K562 (cell line): Measurements from ENCODE around the gene CYP21A2. TPM values are rescaled to one million over a fixed set of nuclear protein-coding genes. Genes with fewer than 3 reads are reported as not detected.
A peak's percentile ranks its signal among the peaks of the same experiment; 100 is the strongest.
"Not testable (repeated sequence)": the region's sequence is repeated elsewhere in the genome, so short reads cannot be mapped to it uniquely, and the experiment has no call there.

Experiments
- ATAC-seq: fragments of 200-7000 bp; cut with Tn5 transposase; 3 replicates; pipeline ENCODE4 v1.9.1; 2020; ENCODE audit warnings: moderate library complexity
- BruUV-seq: library from RNA; stranded (reverse); fragments of 400-500 nt; replicated peaks from 2 replicates; lab custom pipeline; 2021; lab: Mats Ljungman, UMichigan
- CTCF ChIA-PET: fragments of 300-600 bp; formaldehyde crosslinking; extraction: SDS; loops from one replicate; lab custom pipeline; 2021; ENCODE audit warnings: low intra/inter-chr PET ratio; lab: Yijun Ruan, JAX
- POLR2A ChIA-PET: fragments of 300-600, 350-650 bp; sonication (Branson Sonifier 250); formaldehyde crosslinking; extraction: SDS; loops from one replicate; lab custom pipeline; 2021; ENCODE audit warnings: antibody characterized with exemption, inconsistent platforms; lab: Yijun Ruan, JAX
- DNase-seq, 4 experiments: peaks; one replicate each; pipeline versions ENCODE4 v3.0.0 to v3.0.0-alpha.2; 2011 to 2018; ENCODE audit warnings: low spot score in 3 of 4, mixed read lengths in 3 of 4; ENCODE audit errors: extremely low read depth in 1 of 4
- FAIRE-seq: peaks from 2 replicates; lab custom pipeline; 2011; peaks lifted over from hg19 to GRCh38; lab: Jason Lieb, UNC
- H2AFZ ChIP-seq: 2 replicates; pipeline ENCODE4 v1.6.0; 2011; ENCODE audit warnings: low read depth, low read length, control low read depth, inconsistent platforms
- H3K27ac ChIP-seq: fragments of 200-600 bp; 3 replicates; pipeline ENCODE4 v1.8.0; 2011; ENCODE audit warnings: low read depth, mild to moderate bottlenecking, control low read depth, inconsistent platforms, low read length, moderate library complexity, mixed read lengths; ENCODE audit errors: extremely low read depth
- H3K27me3 ChIP-seq, 2 experiments: fragments of 300-600 bp in 1 of 2; 2 replicates in 1 of 2; 3 replicates in 1 of 2; pipeline versions ENCODE4 v1.6.0 to v1.8.0; 2011; ENCODE audit warnings: inconsistent platforms in 2 of 2, low read length in 2 of 2, mild to moderate bottlenecking in 1 of 2, mixed read lengths in 1 of 2, moderate library complexity in 1 of 2; ENCODE audit not compliant: control insufficient read depth in 2 of 2, insufficient read depth in 2 of 2
- H3K36me3 ChIP-seq: fragments of 300-600 bp; 3 replicates; pipeline ENCODE4 v1.8.0; 2011; ENCODE audit warnings: mild to moderate bottlenecking, low read length, inconsistent platforms; ENCODE audit not compliant: control insufficient read depth, insufficient read depth
- H3K4me1 ChIP-seq, 2 experiments: fragments of 200-600 bp in 1 of 2; replicated peaks in 1 of 2; 2 replicates in 1 of 2; 3 replicates in 1 of 2; pipeline versions ENCODE4 v1.5.1 to v1.8.0; 2011; ENCODE audit warnings: inconsistent platforms in 2 of 2, low read length in 2 of 2, mild to moderate bottlenecking in 1 of 2, mixed read lengths in 1 of 2, moderate library complexity in 1 of 2; ENCODE audit not compliant: control insufficient read depth in 2 of 2, insufficient read depth in 2 of 2
- H3K4me2 ChIP-seq: 2 replicates; pipeline ENCODE4 v1.6.1; 2011; ENCODE audit warnings: low read length, control low read depth, inconsistent platforms, mixed read lengths; ENCODE audit not compliant: insufficient read depth
- H3K4me3 ChIP-seq: fragments of 200-600 bp; sonication (generic), shearing (Covaris generic); 2 replicates; pipeline ENCODE4 v1.5.1; 2016; ENCODE audit warnings: control low read depth, inconsistent platforms
- H3K79me2 ChIP-seq: fragments of 200-600 bp; 3 replicates; pipeline ENCODE4 v1.8.0; 2011; ENCODE audit warnings: low read length, inconsistent platforms; ENCODE audit not compliant: control insufficient read depth, insufficient read depth
- H3K9ac ChIP-seq, 2 experiments: 2 replicates each; pipeline versions ENCODE4 v1.6.0 to v1.6.1; 2011; ENCODE audit warnings: low read depth in 2 of 2, low read length in 2 of 2, control low read depth in 1 of 2, inconsistent platforms in 1 of 2, mild to moderate bottlenecking in 1 of 2, mixed read lengths in 1 of 2; ENCODE audit not compliant: insufficient read depth in 1 of 2
- H3K9me1 ChIP-seq: one replicate; pipeline ENCODE4 v1.6.0; 2011; ENCODE audit warnings: inconsistent platforms, mild to moderate bottlenecking, low read length, moderate library complexity; ENCODE audit not compliant: control insufficient read depth, insufficient read depth
- H3K9me3 ChIP-seq: replicated peaks from 2 replicates; pipeline ENCODE4 v1.5.1; 2011; ENCODE audit warnings: low read depth, low read length, inconsistent platforms; ENCODE audit not compliant: control insufficient read depth, insufficient read depth
- H4K20me1 ChIP-seq: replicated peaks from 2 replicates; pipeline ENCODE4 v1.6.1; 2011; ENCODE audit warnings: low read length, inconsistent platforms, mixed read lengths; ENCODE audit not compliant: control insufficient read depth, insufficient read depth
- CREM ChIP-seq: IDR thresholded peaks from 2 replicates; pipeline ENCODE4 v1.6.1; 2014; ENCODE audit warnings: antibody characterized with exemption, low read depth
- E2F6 ChIP-seq, 2 experiments: IDR thresholded peaks; 2 replicates each; pipeline ENCODE4 v1.6.1; 2011; ENCODE audit warnings: borderline replicate concordance in 1 of 2, control low read depth in 1 of 2, low read depth in 1 of 2, low read length in 1 of 2, mild to moderate bottlenecking in 1 of 2, mixed read lengths in 1 of 2, moderate library complexity in 1 of 2; ENCODE audit not compliant: insufficient read depth in 1 of 2, insufficient read length in 1 of 2, poor library complexity in 1 of 2, severe bottlenecking in 1 of 2; ENCODE audit errors: extremely low read depth in 1 of 2
- NFE2 ChIP-seq: IDR thresholded peaks from 2 replicates; pipeline ENCODE4 v1.6.1; 2014; ENCODE audit warnings: antibody characterized with exemption, low read depth
- NR4A1 ChIP-seq, 2 experiments: fragments of 250-450 bp in 1 of 2; fragments of 450-650 bp in 1 of 2; sonication (Bioruptor Pico) in 1 of 2; IDR thresholded peaks; 2 replicates each; pipeline versions ENCODE4 v1.4.0 to v1.6.1; 2016 to 2020; ENCODE audit warnings: mild to moderate bottlenecking in 2 of 2, missing compliant biosample characterization in 1 of 2, missing genetic modification characterization in 1 of 2, moderate library complexity in 1 of 2
- RBFOX2 ChIP-seq: fragments of 200-400 bp; formaldehyde crosslinking; IDR thresholded peaks from 2 replicates; pipeline ENCODE4 v1.6.1; 2017; ENCODE audit warnings: low read depth, mild to moderate bottlenecking, low read length, moderate library complexity
- SMAD4 ChIP-seq: fragments of 250-450 bp; sonication (Bioruptor Pico); conservative IDR thresholded peaks from 2 replicates; pipeline ENCODE4 v1.8.0; 2021; ENCODE audit warnings: inconsistent platforms, mild to moderate bottlenecking, moderate library complexity
- WGBS: fragments of 100-300 bp; shearing (Covaris generic); methylation state at CpG from one replicate; pipeline ENCODE4 v1.1.6; 2016; ENCODE audit warnings: low coverage, mixed read lengths; ENCODE audit not compliant: insufficient coverage; ENCODE audit errors: missing lambda C conversion rate; 5-methylcytosine and 5-hydroxymethylcytosine counted together
- in situ Hi-C: fragments of 300-500 bp; cut with MboI; formaldehyde crosslinking; loops from 4 replicates; pipeline ENCODE4 v1.15.0; 2018; ENCODE audit warnings: inconsistent platforms, mixed read lengths
- intact Hi-C: fragments of 100-400 bp; cut with micrococcal nuclease; formaldehyde crosslinking; loops from 2 replicates; pipeline ENCODE4 v1.14.2; 2022
- polyA plus RNA-seq, 8 experiments: library from polyadenylated mRNA; depleted of rRNA in 4 of 8; stranded (reverse) in 5 of 8; unstranded in 3 of 8; fragments of >200 nt; fragmentation: Nextera tagmentation in 2 of 8; fragmentation: Illumina TruSeq in 1 of 8; extraction: Ambion mirVana in 2 of 8; extraction: Trizol in 1 of 8; gene quantifications; 2 replicates each; pipeline versions ENCODE4 v1.2.1 to v1.2.3, GENCODE V29; 2011 to 2014; ENCODE audit warnings: inconsistent platforms in 1 of 8, missing spikeins in 1 of 8
- total RNA-seq, 7 experiments: library from RNA; depleted of rRNA in 6 of 7; stranded (reverse); fragments of >200 nt in 6 of 7; fragmentation: Illumina TruSeq in 2 of 7; extraction: Trizol in 2 of 7; gene quantifications; 2 replicates each; pipeline versions ENCODE4 v1.2.1 to v1.2.3, GENCODE V29; 2011 to 2021; ENCODE audit warnings: low replicate concordance in 1 of 7
- TF ChIP-seq, protein P1 (sequence below): fragments of 450-650 bp; IDR thresholded peaks from 2 replicates; pipeline ENCODE4 v1.6.1; 2016; ENCODE audit warnings: mild to moderate bottlenecking, moderate library complexity

Gene CYP21A2
- total and polyA plus RNA-seq, 9 of the 15 experiments (the other 6 are each of a cell fraction or from before 2014, with no cell fraction given): 0.03 to 1.4 (median 0.19) TPM

GRCh38 chr6:32012941-32013617 lies 25.1 kb upstream of the CYP21A2 start:
- intact Hi-C loops; BruUV-seq; TF ChIP-seq NR4A1 (CRISPR knock-in tag; IDR thresholded peaks at IDR 0.05): not testable (repeated sequence)
- DNase-seq: peak in 1 of 4 experiments; percentile 82
- TF ChIP-seq CREM: peak; percentile 42
- 0 out of 2 replicates have a peak, but pooled peaks have one; percentile 35 for TF ChIP-seq SMAD4 (CRISPR knock-in tag)
- peak in 1 of 2 experiments; percentile 73 for TF ChIP-seq E2F6 (IDR thresholded peaks at IDR 0.05; ENCODE audit: borderline replicate concordance in 1 of 2, extremely low read depth in 1 of 2, insufficient read depth in 1 of 2, insufficient read length in 1 of 2, low read depth in 1 of 2, low read length in 1 of 2, poor library complexity in 1 of 2, severe bottlenecking in 1 of 2)
- TF ChIP-seq NR4A1 (tag; IDR thresholded peaks at IDR 0.05): peak; percentile 41; the same call in 1 of the 2 replicates
- TF ChIP-seq, protein P1, sequence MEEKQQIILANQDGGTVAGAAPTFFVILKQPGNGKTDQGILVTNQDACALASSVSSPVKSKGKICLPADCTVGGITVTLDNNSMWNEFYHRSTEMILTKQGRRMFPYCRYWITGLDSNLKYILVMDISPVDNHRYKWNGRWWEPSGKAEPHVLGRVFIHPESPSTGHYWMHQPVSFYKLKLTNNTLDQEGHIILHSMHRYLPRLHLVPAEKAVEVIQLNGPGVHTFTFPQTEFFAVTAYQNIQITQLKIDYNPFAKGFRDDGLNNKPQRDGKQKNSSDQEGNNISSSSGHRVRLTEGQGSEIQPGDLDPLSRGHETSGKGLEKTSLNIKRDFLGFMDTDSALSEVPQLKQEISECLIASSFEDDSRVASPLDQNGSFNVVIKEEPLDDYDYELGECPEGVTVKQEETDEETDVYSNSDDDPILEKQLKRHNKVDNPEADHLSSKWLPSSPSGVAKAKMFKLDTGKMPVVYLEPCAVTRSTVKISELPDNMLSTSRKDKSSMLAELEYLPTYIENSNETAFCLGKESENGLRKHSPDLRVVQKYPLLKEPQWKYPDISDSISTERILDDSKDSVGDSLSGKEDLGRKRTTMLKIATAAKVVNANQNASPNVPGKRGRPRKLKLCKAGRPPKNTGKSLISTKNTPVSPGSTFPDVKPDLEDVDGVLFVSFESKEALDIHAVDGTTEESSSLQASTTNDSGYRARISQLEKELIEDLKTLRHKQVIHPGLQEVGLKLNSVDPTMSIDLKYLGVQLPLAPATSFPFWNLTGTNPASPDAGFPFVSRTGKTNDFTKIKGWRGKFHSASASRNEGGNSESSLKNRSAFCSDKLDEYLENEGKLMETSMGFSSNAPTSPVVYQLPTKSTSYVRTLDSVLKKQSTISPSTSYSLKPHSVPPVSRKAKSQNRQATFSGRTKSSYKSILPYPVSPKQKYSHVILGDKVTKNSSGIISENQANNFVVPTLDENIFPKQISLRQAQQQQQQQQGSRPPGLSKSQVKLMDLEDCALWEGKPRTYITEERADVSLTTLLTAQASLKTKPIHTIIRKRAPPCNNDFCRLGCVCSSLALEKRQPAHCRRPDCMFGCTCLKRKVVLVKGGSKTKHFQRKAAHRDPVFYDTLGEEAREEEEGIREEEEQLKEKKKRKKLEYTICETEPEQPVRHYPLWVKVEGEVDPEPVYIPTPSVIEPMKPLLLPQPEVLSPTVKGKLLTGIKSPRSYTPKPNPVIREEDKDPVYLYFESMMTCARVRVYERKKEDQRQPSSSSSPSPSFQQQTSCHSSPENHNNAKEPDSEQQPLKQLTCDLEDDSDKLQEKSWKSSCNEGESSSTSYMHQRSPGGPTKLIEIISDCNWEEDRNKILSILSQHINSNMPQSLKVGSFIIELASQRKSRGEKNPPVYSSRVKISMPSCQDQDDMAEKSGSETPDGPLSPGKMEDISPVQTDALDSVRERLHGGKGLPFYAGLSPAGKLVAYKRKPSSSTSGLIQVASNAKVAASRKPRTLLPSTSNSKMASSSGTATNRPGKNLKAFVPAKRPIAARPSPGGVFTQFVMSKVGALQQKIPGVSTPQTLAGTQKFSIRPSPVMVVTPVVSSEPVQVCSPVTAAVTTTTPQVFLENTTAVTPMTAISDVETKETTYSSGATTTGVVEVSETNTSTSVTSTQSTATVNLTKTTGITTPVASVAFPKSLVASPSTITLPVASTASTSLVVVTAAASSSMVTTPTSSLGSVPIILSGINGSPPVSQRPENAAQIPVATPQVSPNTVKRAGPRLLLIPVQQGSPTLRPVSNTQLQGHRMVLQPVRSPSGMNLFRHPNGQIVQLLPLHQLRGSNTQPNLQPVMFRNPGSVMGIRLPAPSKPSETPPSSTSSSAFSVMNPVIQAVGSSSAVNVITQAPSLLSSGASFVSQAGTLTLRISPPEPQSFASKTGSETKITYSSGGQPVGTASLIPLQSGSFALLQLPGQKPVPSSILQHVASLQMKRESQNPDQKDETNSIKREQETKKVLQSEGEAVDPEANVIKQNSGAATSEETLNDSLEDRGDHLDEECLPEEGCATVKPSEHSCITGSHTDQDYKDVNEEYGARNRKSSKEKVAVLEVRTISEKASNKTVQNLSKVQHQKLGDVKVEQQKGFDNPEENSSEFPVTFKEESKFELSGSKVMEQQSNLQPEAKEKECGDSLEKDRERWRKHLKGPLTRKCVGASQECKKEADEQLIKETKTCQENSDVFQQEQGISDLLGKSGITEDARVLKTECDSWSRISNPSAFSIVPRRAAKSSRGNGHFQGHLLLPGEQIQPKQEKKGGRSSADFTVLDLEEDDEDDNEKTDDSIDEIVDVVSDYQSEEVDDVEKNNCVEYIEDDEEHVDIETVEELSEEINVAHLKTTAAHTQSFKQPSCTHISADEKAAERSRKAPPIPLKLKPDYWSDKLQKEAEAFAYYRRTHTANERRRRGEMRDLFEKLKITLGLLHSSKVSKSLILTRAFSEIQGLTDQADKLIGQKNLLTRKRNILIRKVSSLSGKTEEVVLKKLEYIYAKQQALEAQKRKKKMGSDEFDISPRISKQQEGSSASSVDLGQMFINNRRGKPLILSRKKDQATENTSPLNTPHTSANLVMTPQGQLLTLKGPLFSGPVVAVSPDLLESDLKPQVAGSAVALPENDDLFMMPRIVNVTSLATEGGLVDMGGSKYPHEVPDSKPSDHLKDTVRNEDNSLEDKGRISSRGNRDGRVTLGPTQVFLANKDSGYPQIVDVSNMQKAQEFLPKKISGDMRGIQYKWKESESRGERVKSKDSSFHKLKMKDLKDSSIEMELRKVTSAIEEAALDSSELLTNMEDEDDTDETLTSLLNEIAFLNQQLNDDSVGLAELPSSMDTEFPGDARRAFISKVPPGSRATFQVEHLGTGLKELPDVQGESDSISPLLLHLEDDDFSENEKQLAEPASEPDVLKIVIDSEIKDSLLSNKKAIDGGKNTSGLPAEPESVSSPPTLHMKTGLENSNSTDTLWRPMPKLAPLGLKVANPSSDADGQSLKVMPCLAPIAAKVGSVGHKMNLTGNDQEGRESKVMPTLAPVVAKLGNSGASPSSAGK: peak; percentile 69
- peak; percentile 30; the same call in 1 of the 2 replicates for TF ChIP-seq NFE2
- TF ChIP-seq RBFOX2: 0 out of 2 replicates have a peak, but pooled peaks have one; percentile 23

More at GRCh38 chr6:32012941-32013617, 25.1 kb upstream of the CYP21A2 start:
- FAIRE-seq (peak; percentile 99), ATAC-seq (peak; percentile 92)
- H3K9me1 ChIP-seq, H3K4me2 ChIP-seq, H3K4me1 ChIP-seq, H3K9me3 ChIP-seq, H4K20me1 ChIP-seq, in situ Hi-C loops, H3K36me3 ChIP-seq, H3K27ac ChIP-seq, CTCF ChIA-PET, POLR2A ChIA-PET, H3K79me2 ChIP-seq, H3K4me3 ChIP-seq, H2AFZ ChIP-seq, H3K27me3 ChIP-seq: not testable (repeated sequence)
- WGBS: no CpG with 5 or more reads among the region's 17 CpGs
- H3K9ac ChIP-seq: peak overlapping the region in 1 of 2 experiments; percentile 52; a peak in 1 of 4 replicates
